Loucy (cell line): ENCODE data around the gene GULP1.

Source experiments
- H2AFZ ChIP-seq: fragments of 200-600 bp; sonication (generic); 2 replicates; pipeline ENCODE4 v1.6.0; 2016; ENCODE audit warnings: antibody characterized with exemption, mild to moderate bottlenecking, low read length, moderate library complexity
- H3F3A ChIP-seq: fragments of 200-600 bp; 2 replicates; pipeline ENCODE4 v1.6.0; 2016; ENCODE audit warnings: antibody characterized with exemption, low read depth, mild to moderate bottlenecking
- H3K27me3 ChIP-seq: fragments of 200-600 bp; sonication (generic); 2 replicates; pipeline ENCODE4 v1.6.1; 2014; ENCODE audit warnings: low read length, mild to moderate bottlenecking; ENCODE audit not compliant: insufficient read depth, poor library complexity, severe bottlenecking
- H3K36me3 ChIP-seq: fragments of 200-600 bp; sonication (generic); 2 replicates; pipeline ENCODE4 v1.6.1; 2016; ENCODE audit warnings: low read length; ENCODE audit not compliant: insufficient read depth
- H3K4me1 ChIP-seq: fragments of 200-600 bp; sonication (generic); 2 replicates; pipeline ENCODE4 v1.5.1; 2014; ENCODE audit warnings: low read length, mild to moderate bottlenecking; ENCODE audit not compliant: insufficient read depth, poor library complexity, severe bottlenecking
- H3K4me2 ChIP-seq: fragments of 200-600 bp; sonication (generic); 2 replicates; pipeline ENCODE4 v1.6.0; 2014; ENCODE audit warnings: antibody characterized with exemption, low read length, low read depth, mild to moderate bottlenecking; ENCODE audit not compliant: poor library complexity, severe bottlenecking
- H3K4me3 ChIP-seq: fragments of 200-600 bp; sonication (generic); 2 replicates; pipeline ENCODE4 v1.5.1; 2014; ENCODE audit warnings: low read length, mild to moderate bottlenecking, mixed read lengths; ENCODE audit not compliant: poor library complexity, severe bottlenecking
- H3K79me2 ChIP-seq: fragments of 200-600 bp; sonication (generic); 2 replicates; pipeline ENCODE4 v1.6.1; 2014; ENCODE audit warnings: low read length; ENCODE audit not compliant: insufficient read depth
- H3K9ac ChIP-seq: fragments of 200-600 bp; sonication (generic); 2 replicates; pipeline ENCODE4 v1.6.0; 2014; ENCODE audit warnings: mild to moderate bottlenecking, low read depth, low read length, moderate library complexity; ENCODE audit not compliant: poor library complexity, severe bottlenecking
- H3K9me2 ChIP-seq: fragments of 200-600 bp; sonication (generic); replicated peaks from 2 replicates; pipeline ENCODE4 v1.6.1; 2016; ENCODE audit warnings: low read depth, low read length, mixed read lengths
- H3K9me3 ChIP-seq: fragments of 200-600 bp; sonication (generic); 2 replicates; pipeline ENCODE4 v1.6.1; 2014; ENCODE audit warnings: mild to moderate bottlenecking, antibody characterized with exemption, low read length, low read depth; ENCODE audit not compliant: insufficient read depth
- H4K20me1 ChIP-seq: fragments of 200-600 bp; sonication (generic); 2 replicates; pipeline ENCODE4 v1.6.0; 2014; ENCODE audit warnings: antibody characterized with exemption, low read length, mild to moderate bottlenecking; ENCODE audit not compliant: insufficient read depth, poor library complexity, severe bottlenecking
- EZH2phosphoT487 ChIP-seq: fragments of 200-600 bp; IDR thresholded peaks from 2 replicates; pipeline ENCODE4 v1.6.1; 2018; ENCODE audit warnings: antibody characterized with exemption, mild to moderate bottlenecking, moderate library complexity, borderline replicate concordance
- TF ChIP-seq, protein P1 (sequence below): fragments of 200-600 bp; sonication (generic); conservative IDR thresholded peaks from 2 replicates; pipeline ENCODE4 v1.5.1; 2014; ENCODE audit warnings: mild to moderate bottlenecking, antibody characterized with exemption, low read length

Gene GULP1

DNA sequence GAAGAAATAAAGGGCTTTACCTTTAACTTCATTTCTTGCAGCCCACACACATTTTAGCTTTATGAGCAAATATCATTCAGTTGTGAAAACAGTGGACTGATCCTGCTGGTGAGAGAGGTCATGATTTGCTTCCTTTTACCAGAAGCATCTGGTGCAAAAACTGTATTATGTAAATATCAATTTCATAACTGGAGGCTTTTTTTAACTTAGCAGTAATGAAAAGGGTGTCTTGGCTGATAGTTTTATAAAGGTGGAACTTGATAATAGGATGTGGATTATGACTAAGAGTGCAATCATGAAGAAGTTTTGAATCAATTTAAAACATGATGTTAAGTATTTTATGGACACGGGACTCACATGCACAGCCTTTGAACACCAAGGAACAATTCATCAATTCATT, 304.4 kb downstream of the GULP1 start:
- H2AFZ ChIP-seq: no peak overlapping the region
- no peaks in the 10 kb centered on the region for H3K9me2 ChIP-seq
- H3K79me2 ChIP-seq: no peaks in the 10 kb centered on the region
- H3K4me2 ChIP-seq: no peak overlapping the region
- no peaks in the 10 kb centered on the region for H3K9me3 ChIP-seq
- no peaks in the 10 kb centered on the region for H4K20me1 ChIP-seq
- no peak overlapping the region for H3K9ac ChIP-seq
- H3K27me3 ChIP-seq: no peaks in the 10 kb centered on the region
- no peaks in the 10 kb centered on the region for H3F3A ChIP-seq
- H3K4me3 ChIP-seq: no peak overlapping the region
- no peak for TF ChIP-seq EZH2phosphoT487
- TF ChIP-seq, protein P1, sequence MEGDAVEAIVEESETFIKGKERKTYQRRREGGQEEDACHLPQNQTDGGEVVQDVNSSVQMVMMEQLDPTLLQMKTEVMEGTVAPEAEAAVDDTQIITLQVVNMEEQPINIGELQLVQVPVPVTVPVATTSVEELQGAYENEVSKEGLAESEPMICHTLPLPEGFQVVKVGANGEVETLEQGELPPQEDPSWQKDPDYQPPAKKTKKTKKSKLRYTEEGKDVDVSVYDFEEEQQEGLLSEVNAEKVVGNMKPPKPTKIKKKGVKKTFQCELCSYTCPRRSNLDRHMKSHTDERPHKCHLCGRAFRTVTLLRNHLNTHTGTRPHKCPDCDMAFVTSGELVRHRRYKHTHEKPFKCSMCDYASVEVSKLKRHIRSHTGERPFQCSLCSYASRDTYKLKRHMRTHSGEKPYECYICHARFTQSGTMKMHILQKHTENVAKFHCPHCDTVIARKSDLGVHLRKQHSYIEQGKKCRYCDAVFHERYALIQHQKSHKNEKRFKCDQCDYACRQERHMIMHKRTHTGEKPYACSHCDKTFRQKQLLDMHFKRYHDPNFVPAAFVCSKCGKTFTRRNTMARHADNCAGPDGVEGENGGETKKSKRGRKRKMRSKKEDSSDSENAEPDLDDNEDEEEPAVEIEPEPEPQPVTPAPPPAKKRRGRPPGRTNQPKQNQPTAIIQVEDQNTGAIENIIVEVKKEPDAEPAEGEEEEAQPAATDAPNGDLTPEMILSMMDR: no peak
- no peaks in the 10 kb centered on the region for H3K4me1 ChIP-seq
- no peaks in the 10 kb centered on the region for H3K36me3 ChIP-seq

DNA sequence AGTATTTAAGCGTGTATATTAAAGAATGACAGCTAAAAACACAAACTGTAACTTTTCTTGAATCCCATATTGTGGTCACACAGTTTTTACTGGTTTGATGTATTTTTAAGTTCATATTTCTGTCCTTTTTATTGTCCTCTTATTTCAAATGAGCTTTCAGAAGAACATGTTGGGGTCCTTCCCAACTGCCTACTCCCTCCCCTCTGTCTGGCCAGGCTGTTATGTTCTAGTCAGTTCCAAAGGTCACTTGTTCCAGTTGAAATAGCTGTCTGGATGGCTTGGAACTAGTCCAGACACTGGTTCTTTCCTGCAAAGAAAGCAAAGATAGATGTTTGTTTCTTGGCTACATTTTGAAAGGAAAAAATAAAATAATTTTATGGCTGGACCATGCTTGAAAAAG, 306.9 kb downstream of the GULP1 start:
- no peak overlapping the region for H2AFZ ChIP-seq
- H3K4me1 ChIP-seq: no peaks in the 10 kb centered on the region
- H4K20me1 ChIP-seq: no peaks in the 10 kb centered on the region
- no peaks in the 10 kb centered on the region for H3K9me2 ChIP-seq
- H3K79me2 ChIP-seq: no peaks in the 10 kb centered on the region
- H3F3A ChIP-seq: no peaks in the 10 kb centered on the region
- H3K4me3 ChIP-seq: no peak overlapping the region
- no peaks in the 10 kb centered on the region for H3K36me3 ChIP-seq
- TF ChIP-seq, protein P1: no peak
- TF ChIP-seq EZH2phosphoT487: no peak
- no peaks in the 10 kb centered on the region for H3K9me3 ChIP-seq
- H3K4me2 ChIP-seq: no peak overlapping the region
- H3K9ac ChIP-seq: no peak overlapping the region
- no peaks in the 10 kb centered on the region for H3K27me3 ChIP-seq

GRCh38 chr2:188599140-188599539, 307.5 kb downstream of the GULP1 start:
- H3K4me3 ChIP-seq: no peak overlapping the region
- H3F3A ChIP-seq: no peaks in the 10 kb centered on the region
- H4K20me1 ChIP-seq: no peaks in the 10 kb centered on the region
- H2AFZ ChIP-seq: no peak overlapping the region
- H3K36me3 ChIP-seq: no peaks in the 10 kb centered on the region
- TF ChIP-seq, protein P1: no peak
- no peak for TF ChIP-seq EZH2phosphoT487
- H3K4me2 ChIP-seq: no peak overlapping the region
- no peak overlapping the region for H3K9ac ChIP-seq
- H3K9me3 ChIP-seq: no peaks in the 10 kb centered on the region
- peaks cover 1% of the 10 kb centered on the region for H3K4me1 ChIP-seq
- H3K27me3 ChIP-seq: no peaks in the 10 kb centered on the region
- H3K79me2 ChIP-seq: no peaks in the 10 kb centered on the region
- H3K9me2 ChIP-seq: no peaks in the 10 kb centered on the region
